Measurements from ENCODE around the gene OSM.

The OSM gene

GRCh38 chr22:30277547-30278344 is 11.1 kb upstream of the OSM start:
- H3K27me3 ChIP-seq: no peaks in the 10 kb centered on the region
- no peak overlapping the region for H3K27ac ChIP-seq
- H3K9me3 ChIP-seq: no peaks in the 10 kb centered on the region
- peaks cover 77 to 80% of the 10 kb centered on the region in 2 experiments for H3K4me1 ChIP-seq (ENCODE audit: control insufficient read depth in 1 of 2, insufficient read depth in 1 of 2, low read depth in 1 of 2, low read length in 1 of 2)
- no peak overlapping the region for H3K4me3 ChIP-seq (ENCODE audit: low read depth in 1 of 2, low read length in 1 of 2)
- TF ChIP-seq CTCF (IDR thresholded peaks at IDR 0.05): no peak
- no peaks in the 10 kb centered on the region for H3K36me3 ChIP-seq

GRCh38 chr22:30276039-30276438 is 9.4 kb upstream of the OSM start:
- Histone ChIP-seq H3K4me3 (ENCODE audit: low read depth in 1 of 2, low read length in 1 of 2) (no peak overlapping the region), H3K27ac (peak overlapping the region; percentile 60), H3K9me3 (no peaks in the 10 kb centered on the region), H3K27me3 (no peaks in the 10 kb centered on the region), H3K4me1 (ENCODE audit: control insufficient read depth in 1 of 2, insufficient read depth in 1 of 2, low read depth in 1 of 2, low read length in 1 of 2) (peaks cover 83 to 87% of the 10 kb centered on the region in 2 experiments), H3K36me3 (no peaks in the 10 kb centered on the region)
- no peak for TF ChIP-seq CTCF (IDR thresholded peaks at IDR 0.05)

GRCh38 chr22:30275625-30276024 is 9.0 kb upstream of the OSM start:
- H3K4me3 ChIP-seq (ENCODE audit: low read depth in 1 of 2, low read length in 1 of 2): no peak overlapping the region
- TF ChIP-seq CTCF (IDR thresholded peaks at IDR 0.05): no peak

GRCh38 chr22:30274437-30274812 is 7.8 kb upstream of the OSM start:
- no peaks in the 10 kb centered on the region for H3K9me3 ChIP-seq
- no peak for TF ChIP-seq CTCF (IDR thresholded peaks at IDR 0.05)
- no peaks in the 10 kb centered on the region for H3K27me3 ChIP-seq
- peak overlapping the region; percentile 100 for H3K27ac ChIP-seq
- no peaks in the 10 kb centered on the region for H3K36me3 ChIP-seq
- H3K4me3 ChIP-seq (ENCODE audit: low read depth in 1 of 2, low read length in 1 of 2): no peak overlapping the region
- H3K4me1 ChIP-seq (ENCODE audit: control insufficient read depth in 1 of 2, insufficient read depth in 1 of 2, low read depth in 1 of 2, low read length in 1 of 2): peaks cover 91 to 96% of the 10 kb centered on the region in 2 experiments

More at GRCh38 chr22:30275625-30276024, 9.0 kb upstream of the OSM start:
- no peaks in the 10 kb centered on the region for H3K27me3 ChIP-seq
- H3K4me1 ChIP-seq (ENCODE audit: control insufficient read depth in 1 of 2, insufficient read depth in 1 of 2, low read depth in 1 of 2, low read length in 1 of 2): peaks cover 87 to 92% of the 10 kb centered on the region in 2 experiments
- H3K27ac ChIP-seq: peak overlapping the region; percentile 60
- H3K9me3 ChIP-seq: no peaks in the 10 kb centered on the region
- no peaks in the 10 kb centered on the region for H3K36me3 ChIP-seq

GRCh38 chr22:30273711-30274436 is 7.2 kb upstream of the OSM start:
- no peaks in the 10 kb centered on the region for H3K27me3 ChIP-seq
- peaks cover 91 to 96% of the 10 kb centered on the region in 2 experiments for H3K4me1 ChIP-seq (ENCODE audit: control insufficient read depth in 1 of 2, insufficient read depth in 1 of 2, low read depth in 1 of 2, low read length in 1 of 2)
- H3K9me3 ChIP-seq: no peaks in the 10 kb centered on the region
- H3K4me3 ChIP-seq (ENCODE audit: low read depth in 1 of 2, low read length in 1 of 2): peak overlapping the region in 1 of 2 experiments; percentile 36
- no peak for TF ChIP-seq CTCF (IDR thresholded peaks at IDR 0.05)
- peak overlapping the region; percentile 100 for H3K27ac ChIP-seq
- H3K36me3 ChIP-seq: peaks cover 2% of the 10 kb centered on the region
